ENCODE results near the gene VAV2.

VAV2 gene

DNA sequence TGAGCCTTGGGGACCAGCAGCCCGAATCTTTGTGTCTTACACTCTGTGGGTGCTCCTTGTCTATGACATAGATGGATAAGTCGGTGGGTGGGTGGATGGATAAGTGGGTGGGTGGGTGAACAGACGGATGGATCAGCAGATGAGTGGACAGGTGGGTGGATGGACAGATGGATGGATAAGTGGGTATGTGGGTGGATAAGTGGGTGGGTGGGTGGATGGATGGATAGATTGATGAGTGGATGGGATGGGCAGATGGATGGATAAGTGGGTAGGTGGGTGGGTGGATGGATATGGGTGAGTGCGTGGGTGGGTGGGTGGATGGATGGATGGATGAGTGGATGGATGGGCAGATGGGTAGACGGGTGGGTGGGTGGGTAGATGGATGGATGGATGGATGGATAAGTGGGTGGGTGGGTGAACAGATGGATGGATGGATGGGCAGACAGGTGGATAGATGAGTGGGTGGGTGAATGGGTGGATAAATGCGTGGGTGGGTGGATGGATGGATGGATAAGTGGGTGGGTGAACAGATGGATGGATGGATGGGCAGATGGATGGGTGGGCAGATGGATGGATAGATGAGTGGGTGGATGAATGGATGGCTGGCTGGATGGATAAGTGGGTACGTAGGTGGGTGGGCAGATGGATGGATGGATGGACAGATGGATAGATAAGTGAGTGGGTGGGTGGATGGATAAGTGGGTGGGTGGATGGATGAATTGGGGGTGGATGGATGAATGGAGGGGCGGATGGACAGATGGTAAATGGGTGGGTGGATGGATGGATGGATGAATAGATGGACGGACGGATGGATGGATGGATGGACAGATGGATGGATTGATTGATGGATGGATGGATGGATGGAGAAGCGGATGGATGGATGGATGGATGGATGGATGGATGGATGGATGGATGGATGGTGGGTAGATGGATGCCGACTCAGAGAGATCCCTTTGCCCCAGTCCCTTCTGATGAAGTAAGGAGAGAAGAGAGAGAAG lies 121.2 kb downstream of the VAV2 start:
- DNase-seq = no peak

DNA sequence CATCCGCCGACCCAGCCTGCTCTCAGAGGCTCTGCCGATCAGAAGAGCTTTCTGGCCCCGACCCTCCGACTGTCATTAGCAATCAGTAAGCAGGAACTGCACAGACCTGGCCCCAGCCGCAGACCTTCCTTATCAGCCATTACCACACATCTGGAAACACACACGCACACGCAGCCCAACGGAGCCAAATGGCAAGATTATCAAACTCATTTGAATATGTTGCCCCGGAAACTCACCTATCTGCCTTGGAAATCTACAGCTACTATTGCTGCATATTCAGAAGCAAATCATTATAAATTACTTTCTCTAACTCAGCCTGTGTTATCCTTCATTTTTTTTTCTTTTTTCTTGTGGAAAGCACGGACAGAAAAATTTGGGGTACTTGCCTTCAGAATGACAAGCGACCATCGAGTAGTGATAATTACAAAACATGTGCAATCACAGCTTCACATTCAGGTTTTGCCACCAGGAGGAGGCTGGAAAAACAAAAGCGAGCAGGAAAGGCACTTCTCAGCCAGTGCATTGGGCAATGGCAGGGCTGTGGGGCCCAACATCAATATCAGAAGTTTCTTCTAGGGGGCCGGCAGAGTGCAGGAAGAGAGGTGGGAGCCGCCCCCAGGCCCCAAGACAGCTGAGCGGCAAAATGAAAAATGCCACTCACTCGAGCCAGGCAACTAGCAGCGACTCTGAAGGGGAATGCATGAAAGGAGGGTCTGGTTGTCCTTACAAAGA lies 122.3 kb downstream of the VAV2 start:
- no peak for DNase-seq

DNA sequence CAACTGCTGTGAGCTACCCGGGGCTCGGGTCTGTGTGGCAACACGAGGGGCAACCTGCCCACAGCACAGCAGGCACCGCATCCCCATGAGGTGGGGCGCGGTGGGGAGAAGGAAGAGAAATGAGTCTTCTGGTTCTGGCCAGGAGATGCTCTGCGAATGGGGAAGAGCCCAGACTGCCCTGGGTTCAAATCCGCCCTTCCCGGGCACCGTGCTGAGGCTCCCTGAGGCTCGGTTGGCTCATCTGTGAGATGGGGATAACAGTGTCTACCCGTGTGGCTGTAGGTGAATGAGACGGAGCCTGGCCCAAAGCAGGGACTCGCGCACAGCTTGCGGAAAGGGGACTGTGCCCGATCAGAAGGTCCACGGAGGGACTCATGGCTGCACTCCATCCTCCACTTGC lies 123.9 kb downstream of the VAV2 start:
- no peak for DNase-seq

DNA sequence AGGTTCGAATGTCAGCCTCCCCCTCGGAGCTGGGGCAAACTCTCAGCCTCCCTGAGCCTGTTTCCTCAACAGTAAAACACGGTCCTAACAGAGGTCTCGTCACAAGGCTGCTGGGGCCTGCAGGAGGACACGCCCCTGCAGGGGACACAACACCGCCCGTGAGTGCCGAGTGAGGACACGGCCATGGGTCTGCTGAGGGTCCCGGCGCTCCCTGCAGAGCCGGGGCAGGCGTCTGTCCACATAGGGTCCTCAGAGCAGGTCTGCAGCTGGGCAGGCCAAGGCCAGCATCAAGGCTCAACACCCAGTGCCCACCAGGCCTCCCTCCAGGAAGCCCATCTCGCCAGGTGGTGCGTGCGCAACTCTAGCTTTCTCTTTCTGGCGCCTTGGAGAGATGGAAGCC lies 125.2 kb downstream of the VAV2 start:
- no peak for DNase-seq

DNA sequence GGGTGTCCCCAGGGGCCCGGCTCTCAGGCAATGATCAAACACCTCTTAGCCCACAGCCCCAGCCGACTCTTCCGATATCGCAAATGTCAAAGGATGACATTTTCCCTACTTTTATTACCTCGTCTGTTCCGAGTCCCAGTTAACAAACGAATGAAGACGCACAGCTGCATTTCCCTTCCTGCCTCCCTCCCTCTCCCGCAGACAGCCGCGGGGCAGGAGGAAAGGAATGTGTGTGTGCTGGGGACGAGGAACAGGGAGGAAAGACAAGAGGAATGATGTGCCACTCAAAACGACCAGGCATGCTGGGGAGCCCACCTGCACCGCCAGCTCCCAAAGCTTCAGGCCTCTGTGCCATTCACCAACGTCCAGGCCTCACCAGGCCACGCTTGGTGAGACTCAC lies 128.1 kb downstream of the VAV2 start:
- no peak for DNase-seq

DNA sequence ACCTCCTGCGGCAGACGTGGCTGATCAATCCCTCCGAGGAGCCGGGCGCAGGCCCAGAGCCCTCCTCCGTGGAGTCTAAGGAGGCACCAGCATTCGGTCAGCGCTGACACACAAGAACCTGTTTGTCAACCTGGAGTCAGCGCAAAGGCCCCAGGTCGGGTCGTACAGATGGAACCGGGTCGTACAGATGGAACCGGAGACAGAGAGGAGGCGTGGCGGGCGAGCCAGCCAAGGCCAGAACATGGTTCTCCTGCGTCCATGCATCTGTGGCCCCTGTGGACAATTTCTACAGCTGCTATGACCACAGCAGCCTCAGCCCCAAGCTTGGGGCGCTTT lies 128.9 kb downstream of the VAV2 start:
- DNase-seq = no peak

DNA sequence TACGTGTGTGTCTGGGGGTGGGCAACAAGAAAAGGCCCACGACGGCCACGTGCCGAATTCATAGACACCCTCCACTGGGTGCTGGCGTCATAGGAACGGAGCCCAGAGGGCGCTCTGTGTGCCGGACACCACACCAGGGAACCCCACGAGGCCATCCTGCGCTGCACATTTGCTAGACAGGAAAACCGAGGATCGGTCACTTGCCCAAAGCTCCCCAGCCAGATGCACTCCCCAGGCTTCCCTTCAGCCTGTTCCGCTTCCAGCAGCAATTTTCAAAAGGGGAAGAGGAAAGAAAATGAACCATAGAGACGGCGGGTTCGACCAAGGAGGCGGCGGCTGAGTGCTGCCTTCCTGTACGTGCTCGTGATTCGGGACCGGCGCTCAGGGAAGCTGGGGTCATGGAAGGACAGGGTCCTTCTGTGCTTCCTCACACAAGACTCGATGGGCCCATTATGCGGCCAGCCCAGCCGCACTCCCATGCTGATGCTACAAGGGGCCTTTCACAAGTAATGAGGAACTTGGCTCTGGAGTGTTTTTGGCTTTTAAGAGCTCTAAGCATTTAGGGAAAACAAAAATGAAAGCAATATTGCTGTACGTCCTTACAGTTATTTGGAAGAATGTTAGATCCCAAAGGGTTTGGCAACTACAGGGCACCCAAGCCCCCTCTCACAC lies 129.4 kb downstream of the VAV2 start:
- no peak for DNase-seq

DNA sequence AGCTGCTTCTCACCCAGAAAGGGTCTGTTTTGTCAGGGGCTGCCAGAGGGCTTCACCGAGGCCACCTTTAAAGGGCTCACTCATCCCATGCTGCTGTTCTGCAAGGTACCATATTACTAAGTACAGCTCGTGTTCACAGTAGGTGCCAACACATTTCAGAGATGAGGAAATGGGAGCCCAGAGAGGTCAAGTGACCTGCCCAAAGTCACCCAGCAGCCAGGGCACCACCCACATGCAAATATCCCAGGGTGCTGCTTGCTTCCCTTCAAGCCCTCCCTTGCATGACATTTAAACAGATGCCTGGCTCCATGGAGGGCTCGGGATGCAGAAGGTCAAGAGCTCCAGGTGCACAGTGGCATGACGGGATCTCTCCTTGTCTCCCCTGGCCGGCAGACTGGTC lies 130.4 kb downstream of the VAV2 start:
- no peak for DNase-seq

DNA sequence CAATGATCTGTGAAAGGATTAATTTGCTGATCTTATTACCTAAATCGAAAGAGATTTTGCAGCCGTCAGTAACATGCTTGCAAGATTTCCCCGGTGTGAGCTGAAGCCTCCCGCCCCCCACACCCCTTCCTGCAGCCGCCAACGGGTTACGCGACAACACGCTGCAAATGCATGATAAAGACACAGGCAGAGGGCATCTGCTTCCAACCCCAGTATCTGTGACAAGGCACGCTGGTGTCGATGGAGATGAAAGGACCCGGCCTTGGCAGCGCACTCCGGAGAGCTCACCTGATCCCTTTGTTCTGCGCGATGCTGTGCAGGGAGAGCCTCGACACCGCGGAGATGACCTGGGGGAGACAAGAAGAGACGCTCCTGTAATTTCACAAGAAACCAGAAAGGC lies 131.0 kb downstream of the VAV2 start:
- DNase-seq = no peak

DNA sequence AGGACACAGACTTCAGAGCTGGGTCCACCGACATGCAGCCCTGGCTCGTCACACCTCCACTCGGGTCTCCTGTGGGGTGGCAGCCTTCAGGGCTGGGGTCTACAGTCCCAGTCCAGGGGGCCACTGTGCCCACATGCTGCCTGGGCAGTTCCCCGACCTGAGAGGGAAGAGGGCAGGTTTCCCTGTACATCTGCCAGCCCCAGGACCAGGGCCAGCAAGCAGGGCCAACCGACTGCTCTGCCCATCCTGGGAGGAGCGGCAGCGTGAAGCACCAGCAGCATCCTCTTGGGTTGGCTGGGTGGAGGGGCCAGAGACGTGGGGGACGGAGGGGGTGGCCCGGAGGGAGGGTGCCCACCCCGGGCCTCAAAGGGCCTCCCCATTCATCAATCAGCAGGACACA lies 133.4 kb downstream of the VAV2 start:
- no peak for DNase-seq

DNA sequence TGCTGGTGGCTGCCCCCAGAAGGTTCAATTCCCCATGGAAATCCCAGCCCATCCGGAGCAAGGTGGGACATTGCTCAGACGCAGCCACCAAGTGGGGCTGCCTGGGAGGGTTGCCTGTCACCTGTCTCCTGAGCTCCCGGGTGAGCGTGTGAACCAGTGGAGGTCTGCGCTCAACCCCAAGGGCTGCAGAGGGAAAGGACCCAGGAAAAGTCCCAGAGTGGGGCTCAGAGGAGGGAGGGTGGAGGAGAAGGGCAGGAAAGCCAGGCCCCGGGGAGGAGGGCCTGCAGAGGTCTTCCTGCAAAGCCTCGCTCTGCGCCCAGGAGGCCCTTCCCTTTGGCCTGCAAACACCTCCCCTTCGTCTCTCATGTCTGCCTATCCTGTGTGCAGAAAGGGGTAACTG lies 134.5 kb downstream of the VAV2 start:
- no peak for DNase-seq

DNA sequence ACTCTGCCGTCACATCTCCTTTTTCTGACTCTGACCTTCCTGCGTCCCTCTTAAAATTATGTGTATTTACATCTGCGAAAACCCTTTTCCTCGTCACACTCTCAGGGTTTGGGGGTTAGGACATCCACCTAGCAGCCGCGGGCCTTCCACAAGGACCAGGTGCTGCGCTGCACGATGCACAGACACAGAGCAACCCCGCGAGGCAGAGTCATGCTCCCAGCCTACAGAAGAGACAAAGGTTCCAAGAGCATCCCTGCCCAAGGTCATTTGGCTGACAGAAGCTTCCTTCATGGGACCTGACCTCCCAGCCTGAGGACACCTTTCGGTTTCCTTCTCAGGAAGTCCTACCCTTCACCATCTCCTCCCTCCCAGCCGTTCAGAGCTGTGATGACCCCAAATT lies 135.3 kb downstream of the VAV2 start:
- no peak for DNase-seq

DNA sequence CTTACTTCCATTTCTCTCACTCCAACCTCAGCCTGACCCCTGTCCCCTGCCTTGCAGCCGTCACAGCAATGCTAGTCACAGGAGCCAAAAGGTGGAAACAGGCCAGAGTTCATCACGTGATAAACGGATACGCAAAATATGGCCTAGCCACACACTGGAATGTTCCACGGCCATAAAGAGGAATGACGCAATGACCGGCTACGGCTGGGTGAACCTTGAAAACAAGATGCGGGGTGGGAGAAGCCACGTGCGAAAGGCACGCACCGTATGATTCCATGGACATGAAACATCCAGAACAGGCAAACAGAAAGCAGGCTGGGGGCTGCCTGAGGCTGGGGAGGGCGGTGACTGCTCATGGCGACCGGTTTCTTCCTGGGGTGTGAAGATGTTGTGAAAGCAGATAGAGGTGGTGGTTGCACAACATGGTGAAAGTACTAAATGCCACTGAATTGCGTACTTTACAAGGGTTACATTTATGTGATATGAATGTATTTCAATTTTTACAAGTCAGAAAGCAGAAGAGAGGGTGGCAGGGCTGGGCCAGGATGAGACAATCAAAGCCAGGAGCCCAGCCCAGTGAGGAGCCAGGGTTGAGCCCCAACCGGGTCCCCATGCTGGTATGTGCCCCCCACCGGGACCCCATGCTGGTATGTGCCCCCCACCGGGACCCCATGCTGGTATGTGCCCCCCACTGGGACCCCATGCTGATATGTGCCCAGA lies 136.2 kb downstream of the VAV2 start:
- DNase-seq = no peak

DNA sequence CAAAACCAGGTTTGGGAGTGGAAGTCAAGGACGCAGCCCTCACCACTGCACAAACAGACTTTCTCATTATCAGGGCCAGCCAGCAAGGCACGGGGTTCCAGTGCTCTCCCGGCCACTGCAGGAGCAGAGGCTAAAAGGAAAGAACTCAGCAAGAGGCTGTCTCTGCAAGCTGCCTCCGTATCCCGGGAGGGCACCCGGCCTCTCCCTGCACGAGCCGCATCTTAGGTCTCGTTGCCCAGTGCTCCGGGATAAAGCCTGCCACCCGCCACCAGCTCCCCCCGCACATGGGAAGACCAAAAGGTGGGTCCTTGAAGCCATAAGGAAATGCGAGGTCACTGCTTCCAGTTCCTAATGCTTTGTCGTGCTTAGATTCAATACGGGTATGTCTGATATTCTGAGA lies 136.8 kb downstream of the VAV2 start:
- DNase-seq = no peak

DNA sequence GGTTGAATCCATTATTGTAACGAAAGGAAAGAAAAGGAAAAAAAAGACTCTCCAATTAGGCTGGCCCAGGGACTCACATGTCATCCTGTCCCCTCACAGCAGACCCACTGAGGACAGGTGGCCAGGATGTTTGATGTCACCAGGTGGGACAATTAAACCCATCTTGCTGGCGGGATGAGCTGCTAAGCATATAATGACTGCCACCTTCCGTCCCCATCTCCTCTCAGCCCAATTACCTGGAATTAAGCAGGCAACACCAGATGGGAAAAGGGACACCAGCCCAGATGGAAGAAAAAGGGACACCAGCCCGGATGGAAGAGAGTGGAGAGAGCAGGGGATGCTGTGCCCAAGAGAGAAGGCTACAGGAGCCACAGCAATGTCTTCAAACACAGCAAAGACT lies 137.4 kb downstream of the VAV2 start:
- peak; percentile 51 for DNase-seq

DNA sequence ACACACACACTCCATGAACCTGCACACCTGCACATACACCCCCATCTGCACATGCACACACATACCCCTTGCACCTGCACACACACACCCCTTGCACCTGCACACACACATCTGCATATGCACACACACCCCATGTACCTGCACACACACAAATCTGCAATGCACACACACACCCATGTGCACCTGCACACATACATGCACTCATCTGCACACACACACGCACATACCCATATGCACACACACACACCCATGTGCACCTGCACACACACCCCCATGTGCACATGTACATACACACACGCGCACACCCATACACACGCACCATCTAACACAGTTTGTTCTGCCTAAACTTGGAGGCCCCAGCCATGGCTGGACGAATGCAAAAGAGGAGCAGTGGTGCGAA lies 138.1 kb downstream of the VAV2 start:
- DNase-seq = no peak

DNA sequence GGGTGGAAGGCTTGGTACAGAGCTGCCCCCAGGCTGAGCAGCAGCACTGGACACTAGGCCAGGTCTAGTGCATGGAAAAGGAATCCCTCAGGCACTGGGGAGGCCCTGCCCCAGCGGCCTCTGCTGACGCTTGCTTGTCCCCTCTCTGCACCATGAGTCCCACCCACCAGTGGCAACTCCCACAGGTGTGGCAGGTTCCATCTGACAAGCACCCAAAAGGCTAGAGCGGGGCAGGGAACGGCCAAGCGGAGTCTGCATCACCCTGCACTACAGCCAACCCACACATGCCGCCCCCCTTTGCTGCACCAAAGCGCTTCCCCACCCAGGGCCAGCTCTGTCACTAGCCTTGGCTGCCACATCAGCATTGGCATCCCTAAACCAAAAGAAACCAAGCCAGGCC lies 138.8 kb downstream of the VAV2 start:
- DNase-seq = no peak

DNA sequence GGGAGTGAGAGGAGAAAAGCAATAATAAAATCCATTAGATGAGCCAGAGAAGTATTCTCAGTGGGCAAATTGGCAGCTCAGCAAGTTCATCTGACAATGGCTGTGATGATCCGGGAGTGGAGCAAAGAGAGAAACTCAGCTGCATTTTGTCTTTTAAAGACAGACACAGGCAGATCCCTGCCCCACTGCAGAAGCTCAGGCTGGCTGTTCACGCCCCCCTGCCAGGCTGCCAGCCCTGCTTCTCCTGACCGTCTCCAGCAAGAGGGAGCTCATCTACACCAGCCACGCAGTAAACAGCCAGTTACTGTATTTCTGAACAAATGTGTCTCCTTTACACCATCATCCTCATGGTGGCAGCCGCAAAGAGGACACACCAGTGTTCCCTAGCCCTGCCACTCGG lies 139.7 kb downstream of the VAV2 start:
- DNase-seq = no peak

DNA sequence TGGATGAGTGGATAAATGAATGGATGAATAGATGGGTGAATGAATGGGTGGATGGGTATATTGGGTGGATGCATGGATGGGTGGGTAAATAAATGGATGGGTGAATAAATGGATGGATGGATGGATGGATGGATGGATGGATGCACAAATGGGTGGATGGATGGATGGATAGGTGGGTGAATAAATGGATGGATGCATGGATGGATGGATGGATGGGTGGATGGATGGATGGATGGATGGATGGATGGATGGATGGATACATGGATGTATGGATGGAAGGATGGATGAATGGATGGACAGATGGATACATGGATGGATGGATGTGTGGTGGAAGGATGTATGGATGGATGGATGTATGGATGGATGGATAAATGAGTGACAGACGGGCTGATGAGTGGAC lies 140.4 kb downstream of the VAV2 start:
- DNase-seq = no peak

DNA sequence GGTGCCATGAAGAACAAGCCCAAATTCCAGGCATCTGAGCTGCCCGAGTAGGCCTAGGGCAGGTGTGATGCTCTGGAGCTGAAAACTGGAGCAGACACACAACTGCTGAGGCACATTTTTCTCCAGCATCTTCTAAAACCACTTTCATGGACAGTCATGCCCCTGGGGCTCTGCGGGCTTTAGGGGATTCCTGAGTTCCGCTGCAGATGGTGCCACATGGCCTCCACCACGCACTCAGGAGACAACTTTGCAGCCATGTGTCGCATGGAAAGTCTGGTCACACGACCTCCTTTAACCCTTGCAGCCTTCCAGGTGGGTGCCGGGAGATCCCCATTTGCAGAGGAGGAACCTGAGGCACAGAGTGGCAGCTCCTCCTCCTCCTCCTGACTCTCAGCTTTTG lies 141.2 kb downstream of the VAV2 start:
- DNase-seq = no peak

DNA sequence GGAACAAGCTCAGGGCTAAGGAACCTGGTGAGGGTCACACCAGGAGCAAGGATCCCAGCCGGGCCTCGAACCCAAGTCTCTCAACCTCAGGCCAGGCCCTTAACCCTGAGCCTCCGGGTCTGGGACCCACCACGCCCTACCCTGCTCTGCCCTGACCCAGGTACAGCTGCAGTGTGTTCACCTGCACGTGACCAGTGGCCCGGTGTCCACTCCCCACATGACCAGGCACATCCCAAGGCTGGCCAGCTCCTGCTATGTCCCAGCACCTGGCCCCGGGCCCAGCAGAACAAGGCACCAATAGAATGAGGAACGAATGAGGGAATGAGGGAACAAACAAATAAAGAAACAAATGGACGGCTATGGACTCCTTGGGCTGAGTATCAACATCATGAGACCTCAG lies 142.0 kb downstream of the VAV2 start:
- no peak for DNase-seq

DNA sequence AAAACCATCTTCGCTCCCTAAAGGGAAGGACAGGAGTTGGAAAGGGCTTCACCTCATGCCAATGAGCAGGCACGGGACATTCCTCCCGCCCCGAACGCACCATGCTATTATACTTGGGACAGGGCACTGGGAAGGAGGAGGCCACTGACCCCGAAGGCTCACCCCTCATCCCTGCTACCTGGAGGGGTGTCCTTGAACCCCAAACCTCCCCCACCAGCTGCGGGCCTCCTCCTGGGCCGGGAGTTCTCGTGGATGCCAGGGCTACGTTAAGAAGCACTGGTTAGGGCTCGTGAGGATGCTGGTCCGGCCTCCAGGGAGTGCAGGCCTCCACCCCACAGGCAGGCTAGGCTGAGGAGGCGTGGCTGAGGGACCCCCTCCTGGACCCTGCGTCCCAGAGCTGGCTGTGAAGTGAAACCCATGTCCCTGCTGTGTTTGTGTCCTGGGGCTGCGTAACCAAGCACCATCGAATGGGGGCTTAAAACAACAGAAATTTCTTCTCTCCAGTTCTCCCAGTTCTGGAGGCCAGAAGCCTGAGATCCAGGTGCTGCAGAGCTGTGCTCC lies 142.9 kb downstream of the VAV2 start:
- no peak for DNase-seq
